Stimulated activated CD4-positive, alpha-beta T cell treated with anti-CD3 and anti-CD28 coated beads, Interleukin-4, amount 100 ng/mL, for 24 hours (primary cell): ENCODE measurements around the gene WNT5B.
"Not testable (repeated sequence)": the region's sequence is repeated elsewhere in the genome, so short reads cannot be mapped to it uniquely, and the experiment has no call there.

Experiments used
- DNase-seq: peaks from one replicate; pipeline ENCODE4 v3.0.0-alpha.2; 2020

The WNT5B gene

GRCh38 chr12:1602706-1603105 is 26.3 kb upstream of the WNT5B start:
- not testable (repeated sequence) for DNase-seq

DNA sequence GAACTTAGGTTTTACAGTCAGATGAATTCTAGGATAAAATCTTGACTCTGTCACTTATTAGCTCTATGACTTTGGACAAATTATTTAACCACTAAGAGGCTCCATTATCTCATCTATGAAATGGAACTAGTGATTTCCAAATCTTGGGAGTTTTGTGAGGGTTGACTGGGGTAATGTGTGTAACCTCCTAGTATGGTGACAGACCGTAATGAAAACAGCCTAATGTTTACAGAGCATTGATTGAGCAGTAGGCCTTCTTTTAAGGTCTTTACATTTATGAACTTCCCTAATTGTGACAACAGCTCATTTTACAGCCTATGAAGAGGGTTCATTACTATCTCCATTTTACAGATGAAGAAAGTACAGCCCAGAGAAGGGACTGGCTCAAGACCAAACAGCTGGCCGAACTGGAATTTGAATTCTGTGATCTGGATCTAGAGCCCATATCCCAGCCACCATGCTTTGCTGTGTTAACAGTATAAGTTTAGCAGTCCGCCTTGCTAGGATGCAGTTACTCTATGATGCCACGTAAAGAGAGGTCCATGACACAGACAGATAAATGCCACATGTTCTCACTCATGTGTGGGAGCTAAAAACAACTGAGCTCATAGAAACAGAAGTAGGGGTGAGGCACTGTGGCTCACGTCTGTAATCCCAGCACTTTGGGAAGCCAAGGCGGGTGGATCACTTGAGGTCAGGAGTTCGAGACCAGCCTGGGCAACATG is 25.6 kb upstream of the WNT5B start:
- no peak for DNase-seq

DNA sequence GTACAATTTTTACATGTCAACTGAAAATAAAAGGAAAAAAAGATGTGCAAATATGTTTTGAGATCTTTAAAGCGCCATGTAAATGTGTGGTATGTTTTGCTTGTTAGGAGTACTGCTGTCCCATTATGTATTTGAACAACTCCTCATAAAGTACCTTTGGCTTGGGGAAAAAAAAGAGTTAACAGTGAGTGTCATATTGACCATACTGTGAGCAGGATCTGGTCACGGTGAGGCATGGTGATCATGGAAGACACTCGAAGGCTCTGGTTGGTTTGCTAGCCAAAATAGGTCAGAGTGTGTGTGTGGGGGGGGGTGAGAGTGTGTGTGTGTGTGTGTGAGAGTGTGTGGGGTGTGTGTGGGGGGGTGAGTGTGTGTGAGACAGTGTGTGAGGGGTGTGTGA is 24.6 kb upstream of the WNT5B start:
- DNase-seq = no peak

GRCh38 chr12:1605129-1606020 is 23.7 kb upstream of the WNT5B start:
- peak; percentile 58 for DNase-seq

- DNase-seq = peak; percentile 82
These were observed 22.9 kb upstream of the WNT5B start for GRCh38 chr12:1606021-1606622.

GRCh38 chr12:1607940-1608712 is 20.9 kb upstream of the WNT5B start:
- DNase-seq = no peak

- no peak for DNase-seq
These were observed 20.3 kb upstream of the WNT5B start for GRCh38 chr12:1608713-1609119.

GRCh38 chr12:1610072-1610643 is 18.9 kb upstream of the WNT5B start:
- DNase-seq = no peak

- DNase-seq = no peak
These were observed 17.0 kb upstream of the WNT5B start for GRCh38 chr12:1611803-1612572.

- DNase-seq = no peak
These were observed 15.2 kb upstream of the WNT5B start for GRCh38 chr12:1613860-1614259.

- DNase-seq = no peak
These were observed 14.7 kb upstream of the WNT5B start for GRCh38 chr12:1614360-1614759.

- DNase-seq = no peak
These were observed 12.6 kb upstream of the WNT5B start for GRCh38 chr12:1616233-1617066.

DNA sequence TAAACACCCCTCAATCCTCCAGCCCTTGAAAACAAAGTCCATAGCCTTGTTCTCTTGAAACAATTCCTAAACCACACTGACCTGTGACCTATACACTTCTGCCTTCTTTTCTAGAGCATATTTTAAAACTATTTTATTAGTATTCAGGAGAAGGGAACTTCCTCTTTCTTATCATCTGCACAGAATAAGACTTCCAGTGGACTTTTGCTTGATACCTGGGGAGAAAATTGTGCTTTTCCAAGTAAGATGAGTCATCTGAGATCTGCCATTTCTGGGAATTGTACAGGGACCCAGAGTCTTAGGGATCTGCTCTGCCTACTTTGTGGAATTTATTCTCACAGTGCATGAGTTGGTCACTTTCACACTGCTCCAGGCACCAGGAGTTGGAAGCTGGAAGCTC is 10.5 kb upstream of the WNT5B start:
- no peak for DNase-seq

DNA sequence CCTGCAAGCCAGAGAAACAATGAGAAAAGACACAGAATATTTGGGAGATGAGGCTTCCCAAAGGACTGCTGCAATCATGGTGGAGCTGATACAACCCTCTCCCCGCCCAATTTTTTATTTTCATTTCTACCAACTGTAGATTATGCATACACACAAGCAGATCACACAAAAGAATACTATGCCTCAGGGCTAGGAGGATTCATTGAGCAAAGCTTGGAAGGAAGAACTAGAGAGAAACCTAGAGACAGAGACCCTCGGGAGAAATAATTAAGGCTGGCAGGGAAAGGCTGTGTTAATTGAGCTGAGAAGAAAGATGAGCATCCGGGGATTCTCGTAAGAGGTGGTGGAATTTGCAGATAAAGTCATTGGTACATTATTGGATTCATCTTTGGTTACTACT is 9.9 kb upstream of the WNT5B start:
- DNase-seq = no peak

DNA sequence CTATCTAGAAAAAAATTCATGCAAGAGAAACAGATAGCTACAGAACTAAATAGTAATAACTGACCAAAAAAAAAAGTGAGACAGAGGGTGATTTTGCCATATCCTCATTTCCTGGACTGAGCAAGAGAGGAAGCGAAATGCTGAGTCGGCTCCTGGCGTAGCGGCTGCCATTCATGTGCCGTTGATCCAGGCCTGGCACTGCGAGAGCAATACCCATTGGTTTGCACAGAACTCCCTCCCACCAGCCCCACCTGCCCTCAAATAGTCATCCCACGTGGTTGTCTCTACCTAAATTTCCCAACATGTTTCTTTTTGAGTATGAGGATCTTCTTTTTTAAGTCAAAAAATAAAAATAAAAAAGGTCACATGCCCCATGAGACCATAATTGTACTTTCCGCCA is 9.4 kb upstream of the WNT5B start:
- no peak for DNase-seq

GRCh38 chr12:1620092-1620491 is 8.9 kb upstream of the WNT5B start:
- DNase-seq = no peak

DNA sequence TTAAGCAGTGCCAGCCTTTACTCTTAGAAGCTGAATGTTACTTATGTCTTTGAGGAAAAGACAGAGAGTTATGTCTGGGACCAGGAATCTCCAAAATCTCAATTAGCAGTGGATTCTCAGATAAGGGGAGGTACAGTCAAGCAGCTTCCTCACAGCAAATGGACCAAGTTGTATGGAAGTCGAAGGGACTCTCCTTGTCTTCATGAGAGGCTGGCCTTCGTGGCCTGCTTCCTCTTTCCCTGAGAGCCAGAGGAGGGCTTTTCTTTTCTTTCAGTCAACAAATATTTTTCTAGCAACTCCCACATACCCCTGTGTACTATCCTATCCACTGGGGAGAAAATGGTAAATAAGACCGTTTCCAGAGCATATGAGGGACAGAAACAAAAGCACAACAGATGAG is 6.6 kb upstream of the WNT5B start:
- no peak for DNase-seq

GRCh38 chr12:1629338-1630132 is 504 bp downstream of the WNT5B start:
- DNase-seq = no peak

DNA sequence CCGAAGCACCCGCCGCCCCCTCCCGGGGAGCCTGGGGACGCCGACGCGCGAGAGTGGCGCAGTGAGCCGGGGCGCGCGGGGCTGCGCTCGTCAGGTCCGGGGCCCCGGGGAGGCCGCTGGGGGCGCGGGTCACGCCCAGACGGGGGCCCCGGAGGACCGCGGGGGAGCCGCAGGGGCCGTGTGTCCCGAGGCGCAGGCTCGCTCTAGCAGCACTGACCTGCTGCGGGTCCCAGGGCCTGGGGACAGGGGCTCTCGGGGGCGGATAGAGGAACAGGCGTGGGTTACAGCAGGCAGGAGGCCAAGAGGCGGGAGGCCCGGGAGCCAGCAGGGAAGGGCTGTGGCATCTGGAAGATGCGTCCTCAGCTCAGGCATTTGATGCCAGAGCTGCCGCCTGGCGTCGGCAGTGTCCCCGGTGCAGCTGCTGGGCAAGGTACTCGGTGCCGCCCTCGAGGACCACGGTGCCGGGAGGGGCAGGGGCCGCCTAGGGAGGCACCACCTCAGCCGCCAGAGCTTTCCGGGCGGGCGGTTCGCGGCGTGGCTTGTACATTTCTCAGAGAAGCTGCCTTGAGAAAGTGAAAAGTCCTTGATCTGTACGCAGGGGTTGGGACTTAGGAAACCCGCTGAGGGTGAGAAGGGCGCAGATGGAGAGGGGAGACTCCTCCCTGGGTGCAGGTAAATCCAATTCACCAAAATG is 1.2 kb downstream of the WNT5B start:
- DNase-seq = peak; percentile 16
